ENCODE results near the gene CDK7.
A peak's percentile ranks its signal among the peaks of the same experiment; 100 is the strongest.

The CDK7 gene

GRCh38 chr5:69285448-69286116 lies 50.9 kb downstream of the CDK7 start:
- peak; percentile 42 for DNase-seq (ENCODE audit: low read depth)
- in situ Hi-C loops (cut with HindIII; ENCODE audit: low sequenced_read_pairs), result no loop called here
- no peak for TF ChIP-seq CTCF (IDR thresholded peaks at IDR 0.05; ENCODE audit: low read depth, low read length, missing control alignments)
- H3K4me3 ChIP-seq (ENCODE audit: low read depth, low read length), result no peak overlapping the region

GRCh38 chr5:69288069-69288468 lies 53.4 kb downstream of the CDK7 start:
- in situ Hi-C loops (cut with HindIII; ENCODE audit: low sequenced_read_pairs), result no loop called here
- TF ChIP-seq CTCF (IDR thresholded peaks at IDR 0.05; ENCODE audit: low read depth, low read length, missing control alignments), result no peak
- H3K4me3 ChIP-seq (ENCODE audit: low read depth, low read length), result no peak overlapping the region
- no peak for DNase-seq (ENCODE audit: low read depth)

GRCh38 chr5:69288688-69289087 lies 54.0 kb downstream of the CDK7 start:
- in situ Hi-C loops (cut with HindIII; ENCODE audit: low sequenced_read_pairs), result no loop called here
- no peak for TF ChIP-seq CTCF (IDR thresholded peaks at IDR 0.05; ENCODE audit: low read depth, low read length, missing control alignments)
- H3K4me3 ChIP-seq (ENCODE audit: low read depth, low read length), result no peak overlapping the region
- no peak for DNase-seq (ENCODE audit: low read depth)

GRCh38 chr5:69292306-69292705 lies 57.6 kb downstream of the CDK7 start:
- no peak for DNase-seq (ENCODE audit: low read depth)
- in situ Hi-C loops (cut with HindIII; ENCODE audit: low sequenced_read_pairs), result loop anchor here (5.0 kb wide), 1 partner anchor 40 kb away; no protein-coding TSS in a partner anchor
- H3K4me3 ChIP-seq (ENCODE audit: low read depth, low read length), result no peak overlapping the region
- TF ChIP-seq CTCF (IDR thresholded peaks at IDR 0.05; ENCODE audit: low read depth, low read length, missing control alignments), result no peak

GRCh38 chr5:69293882-69294281 lies 59.2 kb downstream of the CDK7 start:
- no peak overlapping the region for H3K4me3 ChIP-seq (ENCODE audit: low read depth, low read length)
- no peak for DNase-seq (ENCODE audit: low read depth)
- no peak for TF ChIP-seq CTCF (IDR thresholded peaks at IDR 0.05; ENCODE audit: low read depth, low read length, missing control alignments)
- in situ Hi-C loops (cut with HindIII; ENCODE audit: low sequenced_read_pairs), result loop anchor here (5.0 kb wide), 1 partner anchor 42 kb away; no protein-coding TSS in a partner anchor

- DNase-seq (ENCODE audit: low read depth), result peak; percentile 36
- in situ Hi-C loops (cut with HindIII; ENCODE audit: low sequenced_read_pairs), result no loop called here
- no peak for TF ChIP-seq CTCF (IDR thresholded peaks at IDR 0.05; ENCODE audit: low read depth, low read length, missing control alignments)
- H3K4me3 ChIP-seq (ENCODE audit: low read depth, low read length), result no peak overlapping the region
Observed at GRCh38 chr5:69295088-69295754, 60.5 kb downstream of the CDK7 start.

All from astrocyte of the cerebellum (primary cell).